Activated CD4-positive, alpha-beta T cell treated with anti-CD3 and anti-CD28 coated beads for 36 hours (primary cell): ENCODE results near the gene LSM8. TPM values are rescaled to one million over a fixed set of nuclear protein-coding genes. Genes with fewer than 3 reads are reported as not detected.

Experiments
- ATAC-seq: fragments of 200-7000 bp; cut with Tn5 transposase; one replicate; pipeline ENCODE4 v1.10.0; 2021; ENCODE audit warnings: mild to moderate bottlenecking, moderate library complexity
- CTCF ChIA-PET: fragments of 350-600 bp; sonication (Branson Sonifier 250); formaldehyde crosslinking; loops from one replicate; lab custom pipeline; 2021; ENCODE audit warnings: antibody characterized with exemption; lab: Charles Lee
- POLR2A ChIA-PET: fragments of 350-600 bp; sonication (Branson Sonifier 250); formaldehyde crosslinking; loops from one replicate; lab custom pipeline; 2021; ENCODE audit warnings: antibody characterized with exemption, inconsistent platforms; lab: Charles Lee
- DNase-seq: peaks from one replicate; pipeline ENCODE4 v3.0.0-alpha.2; 2020
- H3K27ac Mint-ChIP-seq: one replicate; pipeline ENCODE4 v1.8.0; 2021; ENCODE audit warnings: mixed read lengths
- H3K27me3 Mint-ChIP-seq: one replicate; pipeline ENCODE4 v1.8.0; 2021; ENCODE audit warnings: mixed read lengths
- H3K36me3 Mint-ChIP-seq: one replicate; pipeline ENCODE4 v1.8.0; 2021; ENCODE audit warnings: low read depth, mixed read lengths
- H3K4me1 Mint-ChIP-seq: one replicate; pipeline ENCODE4 v1.8.0; 2021; ENCODE audit warnings: mixed read lengths
- H3K4me3 Mint-ChIP-seq: one replicate; pipeline ENCODE4 v1.8.0; 2021; ENCODE audit warnings: mild to moderate bottlenecking, moderate library complexity, mixed read lengths
- H3K9me3 Mint-ChIP-seq: one replicate; pipeline ENCODE4 v1.8.0; 2021; ENCODE audit warnings: low read depth, mixed read lengths
- intact Hi-C, 2 experiments: fragments of 100-400 bp; cut with DNase I in 1 of 2; cut with micrococcal nuclease in 1 of 2; formaldehyde crosslinking; loops; one replicate each; pipeline versions ENCODE4 v1.14.2 to v1.15.1; 2022 to 2024; cut with DNase I, micrococcal nuclease
- total RNA-seq, 2 experiments: library from RNA; stranded (reverse); gene quantifications; one replicate each; pipeline ENCODE4 v1.2.3, GENCODE V29; 2021

The LSM8 gene
- total RNA-seq, 2 experiments from 2014 or later: 35.0 to 49.9 TPM

- H3K9me3 Mint-ChIP-seq: no peaks in the 10 kb centered on the region
- ATAC-seq (no peak), DNase-seq (no peak)
- H3K36me3 Mint-ChIP-seq: no peaks in the 10 kb centered on the region
- peaks cover 28% of the 10 kb centered on the region for H3K27me3 Mint-ChIP-seq
- no peak overlapping the region for H3K4me3 Mint-ChIP-seq
- no peak overlapping the region for H3K27ac Mint-ChIP-seq
- no peaks in the 10 kb centered on the region for H3K4me1 Mint-ChIP-seq
- POLR2A ChIA-PET: no interaction called here
- intact Hi-C loops: no loop called here
- CTCF ChIA-PET: interaction anchor here (0.7 to 1.2 kb wide), 3 partner anchors 9 to 958 kb away, joined by 3 read pairs; no protein-coding TSS in a partner anchor
These were observed 14.8 kb upstream of the LSM8 start for GRCh38 chr7:118169146-118169545.

GRCh38 chr7:118175740-118176139 is 8.2 kb upstream of the LSM8 start:
- POLR2A ChIA-PET: no interaction called here
- H3K9me3 Mint-ChIP-seq: no peaks in the 10 kb centered on the region
- CTCF ChIA-PET: interaction anchor here (0.8 to 1.3 kb wide), 2 partner anchors 20 kb away, joined by 3 read pairs; no protein-coding TSS in a partner anchor
- DNase-seq: no peak
- no peaks in the 10 kb centered on the region for H3K36me3 Mint-ChIP-seq
- H3K4me1 Mint-ChIP-seq: no peaks in the 10 kb centered on the region
- intact Hi-C loops: no loop called here
- H3K27me3 Mint-ChIP-seq: peaks cover 13% of the 10 kb centered on the region
- no peak for ATAC-seq
- no peak overlapping the region for H3K4me3 Mint-ChIP-seq
- H3K27ac Mint-ChIP-seq: no peak overlapping the region

GRCh38 chr7:118179191-118179590 is 4.8 kb upstream of the LSM8 start:
- Mint-ChIP-seq H3K4me1 (peaks cover 10% of the 10 kb centered on the region), H3K4me3 (no peak overlapping the region), H3K36me3 (peaks cover 11% of the 10 kb centered on the region), H3K27me3 (no peaks in the 10 kb centered on the region), H3K9me3 (no peaks in the 10 kb centered on the region), H3K27ac (no peak overlapping the region)
- POLR2A ChIA-PET: no interaction called here
- no peak for DNase-seq
- CTCF ChIA-PET: no interaction called here
- intact Hi-C loops: no loop called here
- ATAC-seq: no peak

- peaks cover 31% of the 10 kb centered on the region for H3K4me1 Mint-ChIP-seq
- peak overlapping the region; percentile 100 for H3K27ac Mint-ChIP-seq
- no peak for ATAC-seq
- intact Hi-C loops: loop anchor here in 1 of 2 experiments (5.0 to 10.0 kb wide), 2 partner anchors 1321 to 1968 kb away; partner anchors contain the start of genes CAPZA2 and TES
- H3K27me3 Mint-ChIP-seq: no peaks in the 10 kb centered on the region
- DNase-seq: peak; percentile 22
- H3K9me3 Mint-ChIP-seq: no peaks in the 10 kb centered on the region
- CTCF ChIA-PET: no interaction called here
- H3K4me3 Mint-ChIP-seq: peak overlapping the region; percentile 99
- peaks cover 34% of the 10 kb centered on the region for H3K36me3 Mint-ChIP-seq
- POLR2A ChIA-PET: no interaction called here
These were observed 1.2 kb upstream of the LSM8 start for GRCh38 chr7:118182593-118183427.

- H3K4me3 Mint-ChIP-seq: peak overlapping the region; percentile 99
- H3K36me3 Mint-ChIP-seq: peaks cover 38% of the 10 kb centered on the region
- ChIA-PET CTCF (no interaction called here), POLR2A (no interaction called here)
- peak; percentile 3 for ATAC-seq
- H3K27ac Mint-ChIP-seq: peak overlapping the region; percentile 100
- peaks cover 34% of the 10 kb centered on the region for H3K4me1 Mint-ChIP-seq
- H3K9me3 Mint-ChIP-seq: no peaks in the 10 kb centered on the region
- DNase-seq: peak; percentile 10
- no peaks in the 10 kb centered on the region for H3K27me3 Mint-ChIP-seq
- intact Hi-C loops: loop anchor here in 1 of 2 experiments (5.0 to 10.0 kb wide), 2 partner anchors 1321 to 1969 kb away; partner anchors contain the start of genes CAPZA2 and TES
These were observed 557 bp upstream of the LSM8 start for GRCh38 chr7:118183428-118183785.

DNA sequence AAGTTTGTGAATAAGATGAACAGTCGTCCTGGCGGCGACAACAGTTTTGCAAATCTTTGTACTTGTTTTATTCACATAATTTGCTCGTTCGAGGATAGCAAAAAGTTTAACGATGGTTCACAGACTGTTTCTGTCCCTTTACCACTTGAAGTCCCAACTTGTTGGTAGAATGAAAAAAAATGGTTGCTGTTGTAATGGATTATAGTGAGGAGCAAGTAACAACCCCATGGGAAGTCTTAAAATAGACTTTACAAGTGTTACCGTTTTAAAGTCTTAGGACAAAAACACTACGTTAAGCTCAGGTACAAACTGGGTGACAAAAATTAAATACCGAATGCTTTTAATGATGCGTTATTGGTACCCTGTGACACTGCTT is 589 bp downstream of the LSM8 start:
- Mint-ChIP-seq H3K36me3 (peaks cover 42% of the 10 kb centered on the region), H3K27me3 (no peaks in the 10 kb centered on the region), H3K27ac (peak overlapping the region; percentile 100), H3K4me1 (peaks cover 34% of the 10 kb centered on the region), H3K4me3 (peak overlapping the region; percentile 99), H3K9me3 (no peaks in the 10 kb centered on the region)
- ATAC-seq (no peak), DNase-seq (no peak)
- intact Hi-C loops: loop anchor here in 1 of 2 experiments (2.0 to 10.0 kb wide), 4 partner anchors 30 to 1970 kb away; partner anchors contain the start of genes CAPZA2, ST7 and TES
- ChIA-PET CTCF (no interaction called here), POLR2A (no interaction called here)

GRCh38 chr7:118185163-118185860 is 1.3 kb downstream of the LSM8 start:
- ChIA-PET CTCF (interaction anchor here (0.5 kb wide), 1 partner anchor 572 kb away, joined by 4 read pairs; no protein-coding TSS in a partner anchor), POLR2A (no interaction called here)
- Mint-ChIP-seq H3K27me3 (no peaks in the 10 kb centered on the region), H3K9me3 (no peaks in the 10 kb centered on the region), H3K36me3 (peaks cover 42% of the 10 kb centered on the region), H3K27ac (peak overlapping the region; percentile 53), H3K4me1 (peaks cover 34% of the 10 kb centered on the region), H3K4me3 (peak overlapping the region; percentile 99)
- intact Hi-C loops: loop anchor here in 1 of 2 experiments (2.0 to 10.0 kb wide), 3 partner anchors 29 to 1971 kb away; partner anchors contain the start of genes ST7 and TES
- DNase-seq: no peak
- no peak for ATAC-seq

GRCh38 chr7:118186501-118186900 is 2.5 kb downstream of the LSM8 start:
- no peak for ATAC-seq
- ChIA-PET CTCF (no interaction called here), POLR2A (no interaction called here)
- Mint-ChIP-seq H3K4me1 (peaks cover 34% of the 10 kb centered on the region), H3K27ac (peak overlapping the region; percentile 47), H3K27me3 (no peaks in the 10 kb centered on the region), H3K9me3 (no peaks in the 10 kb centered on the region), H3K36me3 (peaks cover 43% of the 10 kb centered on the region), H3K4me3 (peak overlapping the region; percentile 99)
- intact Hi-C loops: loop anchor here in 1 of 2 experiments (10.0 kb wide), 1 partner anchor 1972 kb away; the partner anchor contains the start of gene TES
- no peak for DNase-seq

- no peak for ATAC-seq
- Mint-ChIP-seq H3K27me3 (no peaks in the 10 kb centered on the region), H3K9me3 (no peaks in the 10 kb centered on the region), H3K4me1 (no peaks in the 10 kb centered on the region), H3K4me3 (no peak overlapping the region), H3K36me3 (peaks cover 10% of the 10 kb centered on the region), H3K27ac (no peak overlapping the region)
- POLR2A ChIA-PET: no interaction called here
- CTCF ChIA-PET: interaction anchor here (1.0 kb wide), 2 partner anchors 17 to 18 kb away, joined by 4 read pairs; no protein-coding TSS in a partner anchor
- intact Hi-C loops: no loop called here
- DNase-seq: no peak
These were observed 10.6 kb downstream of the LSM8 start for GRCh38 chr7:118194571-118194970.

DNA sequence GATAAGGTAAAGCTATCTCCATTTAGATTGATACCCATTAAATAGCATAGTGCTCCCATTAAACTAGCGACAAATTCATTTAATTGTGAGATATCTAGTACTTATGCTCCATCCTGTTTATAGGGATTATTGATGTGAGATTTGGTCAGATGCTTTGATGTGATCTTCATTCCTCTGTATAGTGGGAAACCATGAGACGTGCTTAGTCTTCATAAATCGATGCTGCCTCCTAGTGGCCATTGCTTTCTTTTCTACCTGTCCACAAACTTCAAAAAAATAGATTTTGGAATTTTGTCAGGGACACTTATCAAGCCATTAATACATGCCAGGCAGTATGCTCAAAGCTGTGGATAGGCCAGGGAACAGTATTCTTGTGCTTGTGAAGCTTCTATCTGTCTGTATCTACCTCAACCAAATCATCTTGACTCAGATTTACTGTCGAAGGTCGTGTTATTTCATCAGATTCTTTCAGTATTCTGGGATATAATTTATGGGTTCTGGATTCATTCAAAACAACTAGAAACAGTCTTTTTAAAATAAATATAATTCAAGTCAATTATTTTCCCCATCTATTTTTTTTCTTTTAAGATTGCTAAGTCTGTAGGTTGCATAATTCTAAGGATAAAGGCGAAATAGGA is 12.0 kb downstream of the LSM8 start:
- intact Hi-C loops: loop anchor here in 1 of 2 experiments (1.0 kb wide), 1 partner anchor 446 kb away; no protein-coding TSS in a partner anchor
- H3K4me3 Mint-ChIP-seq: no peak overlapping the region
- peak; percentile 79 for ATAC-seq
- peaks cover 10% of the 10 kb centered on the region for H3K36me3 Mint-ChIP-seq
- no peaks in the 10 kb centered on the region for H3K4me1 Mint-ChIP-seq
- H3K27me3 Mint-ChIP-seq: no peaks in the 10 kb centered on the region
- H3K9me3 Mint-ChIP-seq: no peaks in the 10 kb centered on the region
- ChIA-PET CTCF (interaction anchor here (0.7 to 1.7 kb wide), 7 partner anchors 11 to 42 kb away, joined by 3 to 4 read pairs (median 4); no protein-coding TSS in a partner anchor), POLR2A (no interaction called here)
- H3K27ac Mint-ChIP-seq: no peak overlapping the region
- DNase-seq: peak; percentile 70

- CTCF ChIA-PET: no interaction called here
- intact Hi-C loops: no loop called here
- no peaks in the 10 kb centered on the region for H3K36me3 Mint-ChIP-seq
These were observed 18.1 kb downstream of the LSM8 start for GRCh38 chr7:118202061-118202460.

More at GRCh38 chr7:118202061-118202460, 18.1 kb downstream of the LSM8 start:
- no peak for DNase-seq
- no peak for ATAC-seq
- Mint-ChIP-seq H3K27me3 (no peaks in the 10 kb centered on the region), H3K27ac (no peak overlapping the region), H3K9me3 (no peaks in the 10 kb centered on the region), H3K4me1 (no peaks in the 10 kb centered on the region), H3K4me3 (no peak overlapping the region)
- POLR2A ChIA-PET: no interaction called here
